NCI-H2227 (cell line): Measurements from ENCODE around the gene BAK1.

Experiments
- DNase-seq: peaks from one replicate; lab custom pipeline; 2025; ENCODE audit not compliant: unreplicated experiment; lab: John Stamatoyannopoulos, UW

The BAK1 gene

GRCh38 chr6:33579828-33580714 is at the start of gene BAK1:
TSS of gene BAK1 (minus strand) at chr6:33580276. CDS start at chr6:33577604, 2,672 bp downstream.
- peak; percentile 94 for DNase-seq

- no peak for DNase-seq
These were observed 48.4 kb upstream of the BAK1 start for GRCh38 chr6:33628401-33628964.

- no peak for DNase-seq
These were observed 47.8 kb upstream of the BAK1 start for GRCh38 chr6:33627876-33628275.

- no peak for DNase-seq
These were observed 44.8 kb upstream of the BAK1 start for GRCh38 chr6:33624856-33625255.

- DNase-seq = no peak
These were observed 43.9 kb upstream of the BAK1 start for GRCh38 chr6:33623895-33624381.

GRCh38 chr6:33622456-33623431 is 42.7 kb upstream of the BAK1 start:
- DNase-seq = no peak

GRCh38 chr6:33621711-33622388 is 41.8 kb upstream of the BAK1 start:
- peak; percentile 69 for DNase-seq

GRCh38 chr6:33620856-33621710 is 41.0 kb upstream of the BAK1 start, which contains the start of gene ITPR3:
TSS of gene ITPR3 (plus strand) at chr6:33621322. CDS start at chr6:33621603, 281 bp downstream.
- peak; percentile 55 for DNase-seq

GRCh38 chr6:33620158-33620855 is 40.2 kb upstream of the BAK1 start:
- DNase-seq = peak; percentile 49

GRCh38 chr6:33619166-33619840 is 39.2 kb upstream of the BAK1 start:
- DNase-seq = no peak

- DNase-seq = no peak
These were observed 36.8 kb upstream of the BAK1 start for GRCh38 chr6:33616913-33617312.

- DNase-seq = no peak
These were observed 36.0 kb upstream of the BAK1 start for GRCh38 chr6:33616113-33616512.

- DNase-seq = no peak
These were observed 33.7 kb upstream of the BAK1 start for GRCh38 chr6:33613795-33614168.

GRCh38 chr6:33613146-33613794 is 33.2 kb upstream of the BAK1 start:
- no peak for DNase-seq

- no peak for DNase-seq
These were observed 31.0 kb upstream of the BAK1 start for GRCh38 chr6:33610779-33611732.

- no peak for DNase-seq
These were observed 30.0 kb upstream of the BAK1 start for GRCh38 chr6:33610067-33610466.

- DNase-seq = no peak
These were observed 29.5 kb upstream of the BAK1 start for GRCh38 chr6:33609528-33609927.
